Stimulated activated CD4-positive, alpha-beta T cell treated with anti-CD3 and anti-CD28 coated beads, Interleukin-4, amount 100 ng/mL, for 48 hours (primary cell): ENCODE results near the gene CAD.
A peak's percentile ranks its signal among the peaks of the same experiment; 100 is the strongest.

ENCODE experiments used
- DNase-seq, 2 donors: peaks; one replicate each; pipeline ENCODE4 v3.0.0-alpha.2; 2020; ENCODE audit warnings: low read depth in 2 of 2

Gene CAD

GRCh38 chr2:27225526-27225925 lies 8.4 kb downstream of the CAD start:
- DNase-seq: no peak

- DNase-seq: no peak
Observed at GRCh38 chr2:27227501-27227900, 10.3 kb downstream of the CAD start.

DNA sequence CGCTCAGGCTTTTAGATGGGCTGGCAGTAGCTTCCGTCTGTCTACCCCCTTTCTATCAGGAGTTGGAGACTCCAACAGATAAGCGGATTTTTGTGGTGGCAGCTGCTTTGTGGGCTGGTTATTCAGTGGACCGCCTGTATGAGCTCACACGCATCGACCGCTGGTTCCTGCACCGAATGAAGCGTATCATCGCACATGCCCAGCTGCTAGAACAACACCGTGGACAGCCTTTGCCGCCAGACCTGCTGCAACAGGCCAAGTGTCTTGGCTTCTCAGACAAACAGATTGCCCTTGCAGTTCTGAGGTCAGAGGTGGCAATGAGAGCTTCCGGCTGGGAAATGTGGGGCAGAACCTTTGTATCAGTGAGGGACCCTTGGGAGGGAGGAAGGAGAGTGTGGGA lies 14.8 kb downstream of the CAD start:
- no peak for DNase-seq

DNA sequence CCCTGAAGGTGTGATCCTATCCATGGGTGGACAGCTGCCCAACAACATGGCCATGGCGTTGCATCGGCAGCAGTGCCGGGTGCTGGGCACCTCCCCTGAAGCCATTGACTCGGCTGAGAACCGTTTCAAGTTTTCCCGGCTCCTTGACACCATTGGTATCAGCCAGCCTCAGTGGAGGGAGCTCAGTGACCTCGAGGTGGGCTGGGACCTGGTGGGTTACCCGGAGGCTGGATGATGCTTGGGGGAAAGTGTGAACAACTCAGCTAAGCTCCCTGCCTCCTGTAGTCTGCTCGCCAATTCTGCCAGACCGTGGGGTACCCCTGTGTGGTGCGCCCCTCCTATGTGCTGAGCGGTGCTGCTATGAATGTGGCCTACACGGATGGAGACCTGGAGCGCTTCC lies 16.2 kb downstream of the CAD start:
- no peak for DNase-seq

GRCh38 chr2:27236136-27236535 lies 19.0 kb downstream of the CAD start:
- DNase-seq: no peak

- DNase-seq: no peak
Observed at GRCh38 chr2:27236626-27237025, 19.5 kb downstream of the CAD start.

- no peak for DNase-seq
Observed at GRCh38 chr2:27237341-27237945, 20.3 kb downstream of the CAD start.

DNA sequence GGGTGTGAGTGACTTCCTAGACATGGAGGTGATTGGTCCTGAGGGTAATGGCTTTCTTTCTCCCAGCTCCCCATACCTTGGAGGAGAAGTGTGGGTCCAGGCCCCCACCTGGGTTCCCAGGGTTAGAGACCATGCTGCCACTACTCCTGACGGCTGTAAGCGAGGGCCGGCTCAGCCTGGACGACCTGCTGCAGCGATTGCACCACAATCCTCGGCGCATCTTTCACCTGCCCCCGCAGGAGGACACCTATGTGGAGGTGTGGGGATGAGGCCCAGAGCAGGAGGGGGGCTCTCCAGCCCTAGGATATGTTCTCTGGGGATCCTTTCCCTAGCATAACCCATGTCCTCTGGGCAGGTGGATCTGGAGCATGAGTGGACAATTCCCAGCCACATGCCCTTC lies 21.8 kb downstream of the CAD start:
- no peak for DNase-seq

DNA sequence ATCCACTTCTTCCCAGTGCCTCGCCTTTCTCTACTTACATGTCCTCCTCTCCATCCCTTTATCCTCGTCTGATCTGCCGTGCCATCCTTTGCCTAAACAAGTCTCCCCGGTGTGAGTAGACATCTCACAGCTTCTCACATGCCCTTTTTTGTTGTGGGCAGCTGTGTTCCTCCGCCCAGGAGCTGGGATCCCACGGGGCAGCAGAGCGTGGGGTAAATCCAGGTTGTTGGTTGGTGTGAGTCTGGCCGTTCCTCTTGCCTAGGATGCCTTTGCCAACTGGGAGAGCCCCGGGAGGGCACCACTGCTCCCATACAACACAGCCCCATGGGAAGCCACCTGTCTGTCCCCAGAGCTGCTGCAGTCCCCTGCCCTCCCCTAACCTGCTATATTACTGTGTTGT lies 23.2 kb downstream of the CAD start:
- no peak for DNase-seq

DNA sequence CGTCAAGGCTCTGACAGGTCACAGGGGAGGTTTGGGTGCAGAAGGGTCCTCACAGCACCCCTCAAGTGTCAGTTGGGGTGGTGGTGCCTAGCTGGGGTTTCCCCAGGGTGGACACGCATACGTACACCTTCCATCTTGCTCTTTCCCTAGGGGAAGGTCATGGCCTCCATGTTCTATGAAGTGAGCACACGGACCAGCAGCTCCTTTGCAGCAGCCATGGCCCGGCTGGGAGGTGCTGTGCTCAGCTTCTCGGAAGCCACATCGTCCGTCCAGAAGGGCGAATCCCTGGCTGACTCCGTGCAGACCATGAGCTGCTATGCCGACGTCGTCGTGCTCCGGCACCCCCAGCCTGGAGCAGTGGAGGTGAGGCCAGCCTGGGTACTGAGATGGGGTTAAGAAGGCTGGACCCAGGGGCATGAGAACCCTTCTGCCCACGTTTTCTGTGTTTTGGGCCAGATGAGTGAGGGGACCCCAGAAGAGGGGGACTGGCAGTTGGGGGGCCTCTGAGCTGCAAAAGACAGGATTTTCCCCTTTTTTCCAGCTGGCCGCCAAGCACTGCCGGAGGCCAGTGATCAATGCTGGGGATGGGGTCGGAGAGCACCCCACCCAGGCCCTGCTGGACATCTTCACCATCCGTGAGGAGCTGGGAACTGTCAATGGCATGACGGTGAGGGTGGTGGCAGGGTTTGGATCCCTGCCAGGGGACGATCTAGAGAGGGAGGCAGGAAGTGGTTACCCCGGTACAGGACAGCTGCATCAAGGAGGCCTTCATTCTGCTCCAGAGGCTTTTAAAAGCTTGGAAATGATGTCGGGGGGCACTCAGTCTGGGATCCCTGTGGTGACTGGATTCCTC lies 24.8 kb downstream of the CAD start:
- DNase-seq: no peak

GRCh38 chr2:27242614-27242951 lies 25.4 kb downstream of the CAD start:
- no peak for DNase-seq

- no peak for DNase-seq
Observed at GRCh38 chr2:27243391-27244130, 26.4 kb downstream of the CAD start.

GRCh38 chr2:27245116-27245515 lies 27.9 kb downstream of the CAD start:
- DNase-seq: no peak

DNA sequence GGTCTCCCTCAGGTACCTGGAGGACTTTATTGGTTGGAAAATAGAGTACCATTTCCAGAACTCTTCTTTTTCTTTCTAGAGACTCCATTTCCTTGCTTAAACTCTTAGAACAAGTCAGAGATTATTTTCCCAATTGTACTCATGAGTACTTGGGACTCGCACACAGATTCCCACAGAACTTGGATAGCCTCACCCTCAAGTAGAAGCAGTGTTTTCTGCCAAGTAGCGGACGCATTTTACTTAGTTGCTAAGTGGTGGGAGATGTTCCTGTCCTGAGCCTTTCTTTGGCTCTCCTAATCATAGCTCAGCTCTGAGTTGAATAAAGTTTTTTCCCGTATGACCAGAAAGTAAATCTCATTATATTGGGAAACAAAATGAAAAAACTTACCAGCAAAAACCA lies 28.5 kb downstream of the CAD start:
- DNase-seq: no peak

GRCh38 chr2:27247893-27248292 lies 30.7 kb downstream of the CAD start:
- no peak for DNase-seq

DNA sequence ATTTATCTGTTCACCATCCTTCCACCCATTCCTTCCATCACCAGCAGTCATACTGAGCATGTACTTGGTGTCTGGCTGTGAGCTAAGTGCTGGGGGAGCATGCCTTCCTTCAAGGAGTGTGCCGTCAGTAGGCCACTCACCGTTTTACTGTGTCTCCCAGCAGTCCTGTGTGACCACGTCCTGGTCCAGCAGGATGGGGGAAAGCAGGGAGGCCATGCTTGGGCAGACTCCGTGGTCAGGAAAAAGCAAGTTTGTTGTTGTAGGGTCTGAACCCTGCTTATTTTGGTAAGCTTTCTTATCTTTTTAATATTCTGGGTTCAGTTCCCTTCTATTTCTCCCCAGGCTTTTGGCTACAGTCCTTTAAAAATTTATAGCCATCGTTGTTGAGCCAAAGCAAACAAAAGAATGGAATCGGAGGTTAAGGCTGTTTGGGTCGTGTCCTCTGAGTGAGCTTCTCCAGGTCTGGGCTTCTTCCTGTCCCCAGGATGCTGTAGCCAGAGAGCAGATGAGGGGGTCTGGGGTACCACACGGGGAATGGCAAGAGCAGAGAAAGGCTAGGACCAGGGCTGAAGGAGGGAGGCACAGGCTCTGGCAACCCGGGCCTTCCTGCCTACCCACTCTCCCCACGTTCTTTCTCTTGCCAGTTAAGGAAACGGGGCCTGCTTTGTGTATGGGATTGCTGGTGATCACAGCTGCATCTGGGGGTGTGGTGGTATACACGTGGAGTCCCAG lies 32.2 kb downstream of the CAD start:
- no peak for DNase-seq

DNA sequence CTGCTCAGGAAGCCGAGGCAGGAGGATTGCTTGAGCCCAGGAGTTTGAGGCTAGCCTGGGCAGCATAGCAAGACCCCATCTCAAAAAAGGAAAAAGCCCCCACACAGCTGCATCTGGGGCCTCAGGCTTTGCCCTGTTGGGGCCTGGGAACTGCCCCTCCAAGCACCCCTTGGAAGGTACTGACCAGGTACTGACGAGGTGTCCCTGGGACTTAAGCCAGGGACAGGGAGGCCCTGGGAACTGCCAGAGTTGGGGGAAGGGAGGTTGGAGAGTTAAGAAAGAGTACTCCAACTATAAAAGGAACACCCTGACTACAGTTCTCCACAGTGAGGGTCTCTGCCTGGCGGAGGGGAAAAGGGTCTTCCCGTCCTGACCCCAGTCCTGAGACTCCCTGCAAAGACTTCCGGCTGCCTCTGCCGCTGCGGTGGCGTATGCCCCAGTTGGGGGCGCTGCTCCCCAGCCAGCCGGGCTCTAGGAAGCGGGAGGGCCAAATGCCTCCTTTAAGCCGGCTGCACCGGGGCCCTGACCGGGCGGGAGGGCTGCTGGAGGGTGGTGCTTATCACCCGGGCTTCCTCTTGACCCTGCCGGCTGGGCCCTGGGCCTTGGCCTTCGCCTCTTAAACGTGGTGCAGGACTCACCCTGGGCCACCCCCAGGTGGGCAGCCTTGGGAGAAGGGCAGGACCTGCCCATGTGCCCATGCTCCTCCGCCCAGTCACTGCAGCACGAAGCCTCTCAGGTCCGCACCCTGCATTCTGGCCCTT lies 32.9 kb downstream of the CAD start:
- peak; percentile 50 to 55 for DNase-seq

- no peak for DNase-seq
Observed at GRCh38 chr2:27250652-27251379, 33.6 kb downstream of the CAD start.

- no peak for DNase-seq
Observed at GRCh38 chr2:27251766-27252165, 34.6 kb downstream of the CAD start.

DNA sequence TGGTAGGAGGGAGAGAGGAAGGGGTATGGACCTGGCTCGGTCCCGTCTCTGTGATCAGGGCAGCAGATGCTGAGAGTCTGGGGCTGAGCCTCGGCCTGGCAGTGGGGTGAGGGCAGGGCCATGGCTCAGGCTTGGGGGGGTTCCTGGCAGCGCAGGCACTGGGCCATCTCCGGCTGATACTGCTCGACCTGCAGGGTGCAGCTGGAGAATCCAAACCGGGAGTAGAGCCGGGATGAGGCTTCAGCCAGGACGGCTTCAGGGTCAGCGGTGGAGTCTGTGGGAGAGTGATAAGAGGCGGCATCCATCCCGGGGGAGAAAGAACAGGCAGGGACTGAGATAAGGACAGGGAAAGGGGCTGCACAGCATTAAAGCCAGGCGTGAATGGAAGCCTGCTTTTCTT lies 38.0 kb downstream of the CAD start:
- no peak for DNase-seq

DNA sequence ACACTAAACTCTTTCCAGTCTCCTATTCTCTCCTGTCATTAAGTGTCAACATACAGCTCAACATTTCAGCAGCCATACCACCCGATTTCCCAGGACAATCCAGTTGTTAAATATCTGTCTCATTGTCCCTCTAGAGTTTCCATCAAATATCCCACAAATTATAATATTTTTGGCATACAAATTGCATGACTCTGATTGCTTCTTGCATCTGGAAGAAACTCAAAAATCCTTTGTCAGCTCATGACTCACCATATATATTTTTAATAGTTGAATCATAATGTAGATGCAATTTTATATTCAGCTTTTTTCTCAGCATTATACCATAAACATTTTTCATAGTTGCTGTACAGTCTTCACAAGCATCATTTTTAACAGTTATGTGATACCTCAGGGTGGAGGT lies 38.5 kb downstream of the CAD start:
- no peak for DNase-seq
